Measurements from ENCODE around the gene GPX4.

Gene GPX4

GRCh38 chr19:1082165-1082927 lies 21.4 kb upstream of the GPX4 start:
- peak overlapping the region; percentile 4 for H3K9ac ChIP-seq (ENCODE audit: low read depth, low read length, poor library complexity)
- no peak overlapping the region for H2BK12ac ChIP-seq (ENCODE audit: low read length)
- H3K4me2 ChIP-seq (ENCODE audit: insufficient read depth, low read length, poor library complexity, severe bottlenecking): peak overlapping the region; percentile 52
- peaks cover 6% of the 10 kb centered on the region for H3K79me1 ChIP-seq (ENCODE audit: low read depth, low read length)
- no peak overlapping the region for H2BK120ac ChIP-seq (ENCODE audit: low read depth, low read length)
- H3K4me1 ChIP-seq (ENCODE audit: control insufficient read depth in 2 of 2, insufficient read depth in 1 of 2, low read depth in 1 of 2, low read length in 2 of 2): peaks cover 0 to 2% of the 10 kb centered on the region in 2 donors
- no peaks in the 10 kb centered on the region for H3K27me3 ChIP-seq (ENCODE audit: control insufficient read depth in 3 of 3, insufficient read depth in 3 of 3, low read depth in 1 of 3, low read length in 3 of 3)
- H2BK5ac ChIP-seq (ENCODE audit: low read length): no peak overlapping the region
- peak overlapping the region; percentile 75 for H2AK5ac ChIP-seq (ENCODE audit: low read depth, low read length)
- H3K4me3 ChIP-seq (ENCODE audit: low read length in 2 of 2): peak overlapping the region in 1 of 2 donors; percentile 24
- H4K8ac ChIP-seq (ENCODE audit: low read depth, low read length): no peak overlapping the region
- peak overlapping the region; percentile 98 for H3K23ac ChIP-seq (ENCODE audit: low read depth, low read length, poor library complexity)
- H3K18ac ChIP-seq (ENCODE audit: low read length): peak overlapping the region; percentile 93
- peaks cover 11 to 67% of the 10 kb centered on the region in 2 donors for H3K36me3 ChIP-seq (replicated peaks in 1 of 2; ENCODE audit: control insufficient read depth in 2 of 2, insufficient read depth in 2 of 2, low read length in 2 of 2)
- DNase-seq (ENCODE audit: low spot score): peak; percentile 69
- H4K91ac ChIP-seq (ENCODE audit: low read depth, low read length, poor library complexity): no peak overlapping the region
- H3K9me3 ChIP-seq (replicated peaks in 1 of 2; ENCODE audit: control insufficient read depth in 2 of 2, insufficient read depth in 1 of 2, low read depth in 1 of 2, low read length in 2 of 2): no peaks in the 10 kb centered on the region
- no peak overlapping the region for H2BK15ac ChIP-seq (ENCODE audit: low read length)
- WGBS, 2 donors (ENCODE audit: extremely low coverage in 2 of 2, insufficient read length in 2 of 2, insufficient replicate concordance in 1 of 2): no CpG with 5 or more reads among the region's 51 CpGs
- H3K14ac ChIP-seq (ENCODE audit: low read length): no peak overlapping the region
- no peak overlapping the region for H2AFZ ChIP-seq (ENCODE audit: low read length)
- H3K27ac ChIP-seq (replicated peaks; ENCODE audit: low read length): no peak overlapping the region
- H3K4ac ChIP-seq (ENCODE audit: low read length): no peak overlapping the region

GRCh38 chr19:1082928-1083816 lies 20.6 kb upstream of the GPX4 start:
- Histone ChIP-seq H2AFZ (ENCODE audit: low read length) (no peak overlapping the region), H3K36me3 (replicated peaks in 1 of 2; ENCODE audit: control insufficient read depth in 2 of 2, insufficient read depth in 2 of 2, low read length in 2 of 2) (peaks cover 17 to 75% of the 10 kb centered on the region in 2 donors), H3K79me1 (ENCODE audit: low read depth, low read length) (peaks cover 5% of the 10 kb centered on the region), H3K4me2 (ENCODE audit: insufficient read depth, low read length, poor library complexity, severe bottlenecking) (peak overlapping the region; percentile 52), H3K4ac (ENCODE audit: low read length) (no peak overlapping the region), H3K4me1 (ENCODE audit: control insufficient read depth in 2 of 2, insufficient read depth in 1 of 2, low read depth in 1 of 2, low read length in 2 of 2) (peaks cover 0 to 2% of the 10 kb centered on the region in 2 donors), H3K27ac (replicated peaks; ENCODE audit: low read length) (no peak overlapping the region), H3K18ac (ENCODE audit: low read length) (peak overlapping the region; percentile 92), H3K27me3 (ENCODE audit: control insufficient read depth in 3 of 3, insufficient read depth in 3 of 3, low read depth in 1 of 3, low read length in 3 of 3) (no peaks in the 10 kb centered on the region), H2BK120ac (ENCODE audit: low read depth, low read length) (no peak overlapping the region), H2BK12ac (ENCODE audit: low read length) (no peak overlapping the region), H3K9me3 (replicated peaks in 1 of 2; ENCODE audit: control insufficient read depth in 2 of 2, insufficient read depth in 1 of 2, low read depth in 1 of 2, low read length in 2 of 2) (no peaks in the 10 kb centered on the region), H4K8ac (ENCODE audit: low read depth, low read length) (no peak overlapping the region), H2AK5ac (ENCODE audit: low read depth, low read length) (peak overlapping the region; percentile 75), H4K91ac (ENCODE audit: low read depth, low read length, poor library complexity) (no peak overlapping the region), H3K14ac (ENCODE audit: low read length) (no peak overlapping the region), H2BK5ac (ENCODE audit: low read length) (no peak overlapping the region), H3K9ac (ENCODE audit: low read depth, low read length, poor library complexity) (peak overlapping the region; percentile 4), H3K4me3 (ENCODE audit: low read length in 2 of 2) (peak overlapping the region in 1 of 2 donors; percentile 10), H3K23ac (ENCODE audit: low read depth, low read length, poor library complexity) (peak overlapping the region; percentile 98), H2BK15ac (ENCODE audit: low read length) (no peak overlapping the region)
- no CpG with 5 or more reads among the region's 59 CpGs for WGBS, 2 donors (ENCODE audit: extremely low coverage in 2 of 2, insufficient read length in 2 of 2, insufficient replicate concordance in 1 of 2)
- DNase-seq (ENCODE audit: low spot score): no peak

- no peak overlapping the region for H2BK5ac ChIP-seq (ENCODE audit: low read length)
- no peaks in the 10 kb centered on the region for H3K9me3 ChIP-seq (replicated peaks in 1 of 2; ENCODE audit: control insufficient read depth in 2 of 2, insufficient read depth in 1 of 2, low read depth in 1 of 2, low read length in 2 of 2)
- peak overlapping the region; percentile 71 for H3K14ac ChIP-seq (ENCODE audit: low read length)
- no CpG with 5 or more reads among the region's 43 CpGs for WGBS, 2 donors (ENCODE audit: extremely low coverage in 2 of 2, insufficient read length in 2 of 2, insufficient replicate concordance in 1 of 2)
- no peak overlapping the region for H2AK5ac ChIP-seq (ENCODE audit: low read depth, low read length)
- H3K27ac ChIP-seq (replicated peaks; ENCODE audit: low read length): no peak overlapping the region
- peak overlapping the region; percentile 94 for H2BK12ac ChIP-seq (ENCODE audit: low read length)
- no peak overlapping the region for H4K8ac ChIP-seq (ENCODE audit: low read depth, low read length)
- H3K4ac ChIP-seq (ENCODE audit: low read length): peak overlapping the region; percentile 53
- peak overlapping the region; percentile 98 for H3K23ac ChIP-seq (ENCODE audit: low read depth, low read length, poor library complexity)
- DNase-seq (ENCODE audit: low spot score): no peak
- H4K91ac ChIP-seq (ENCODE audit: low read depth, low read length, poor library complexity): no peak overlapping the region
- H3K79me1 ChIP-seq (ENCODE audit: low read depth, low read length): peaks cover 7% of the 10 kb centered on the region
- H2BK15ac ChIP-seq (ENCODE audit: low read length): no peak overlapping the region
- H3K4me2 ChIP-seq (ENCODE audit: insufficient read depth, low read length, poor library complexity, severe bottlenecking): no peak overlapping the region
- peaks cover 20 to 84% of the 10 kb centered on the region in 2 donors for H3K36me3 ChIP-seq (replicated peaks in 1 of 2; ENCODE audit: control insufficient read depth in 2 of 2, insufficient read depth in 2 of 2, low read length in 2 of 2)
- no peak overlapping the region for H2AFZ ChIP-seq (ENCODE audit: low read length)
- H3K9ac ChIP-seq (ENCODE audit: low read depth, low read length, poor library complexity): no peak overlapping the region
- no peak overlapping the region for H2BK120ac ChIP-seq (ENCODE audit: low read depth, low read length)
- no peaks in the 10 kb centered on the region for H3K27me3 ChIP-seq (ENCODE audit: control insufficient read depth in 3 of 3, insufficient read depth in 3 of 3, low read depth in 1 of 3, low read length in 3 of 3)
- H3K4me3 ChIP-seq (ENCODE audit: low read length in 2 of 2): no peak overlapping the region
- peaks cover 0 to 2% of the 10 kb centered on the region in 2 donors for H3K4me1 ChIP-seq (ENCODE audit: control insufficient read depth in 2 of 2, insufficient read depth in 1 of 2, low read depth in 1 of 2, low read length in 2 of 2)
- peak overlapping the region; percentile 38 for H3K18ac ChIP-seq (ENCODE audit: low read length)
Observed at GRCh38 chr19:1084024-1084868, 19.5 kb upstream of the GPX4 start.

Measured in neuronal stem cell (in vitro differentiated cells).